Calu3 (cell line): ENCODE data around the gene CP. TPM values are rescaled to one million over a fixed set of nuclear protein-coding genes. Genes with fewer than 3 reads are reported as not detected.
A peak's percentile ranks its signal among the peaks of the same experiment; 100 is the strongest.
"Not testable (repeated sequence)": the region's sequence is repeated elsewhere in the genome, so short reads cannot be mapped to it uniquely, and the experiment has no call there.

ENCODE experiments used
- BruUV-seq: library from RNA; stranded (reverse); fragments of 400-500 nt; replicated peaks from 2 replicates; lab custom pipeline; 2021; lab: Mats Ljungman, UMichigan
- CTCF ChIA-PET: fragments of 300-600 bp; sonication (Branson Sonifier 250); formaldehyde crosslinking; loops from one replicate; lab custom pipeline; 2022; ENCODE audit warnings: antibody characterized with exemption; lab: Charles Lee
- DNase-seq: peaks from one replicate; pipeline ENCODE4 v3.0.0; 2022
- H3K27ac Mint-ChIP-seq: one replicate; pipeline ENCODE4 v1.8.0; 2022; ENCODE audit warnings: mixed read lengths; ENCODE audit not compliant: unreplicated experiment
- H3K27me3 Mint-ChIP-seq: one replicate; pipeline ENCODE4 v1.8.0; 2022; ENCODE audit warnings: mixed read lengths; ENCODE audit not compliant: unreplicated experiment
- H3K36me3 Mint-ChIP-seq: one replicate; pipeline ENCODE4 v1.8.0; 2022; ENCODE audit warnings: mild to moderate bottlenecking, moderate library complexity, mixed read lengths; ENCODE audit not compliant: insufficient read depth, unreplicated experiment
- H3K4me1 Mint-ChIP-seq: one replicate; pipeline ENCODE4 v1.8.0; 2022; ENCODE audit warnings: mild to moderate bottlenecking, low read depth, mixed read lengths; ENCODE audit not compliant: unreplicated experiment
- H3K4me3 Mint-ChIP-seq: one replicate; pipeline ENCODE4 v1.8.0; 2022; ENCODE audit warnings: mild to moderate bottlenecking, low read depth, moderate library complexity, mixed read lengths; ENCODE audit not compliant: unreplicated experiment
- H3K9me3 Mint-ChIP-seq: one replicate; pipeline ENCODE4 v1.8.0; 2022; ENCODE audit warnings: low read depth, mixed read lengths; ENCODE audit not compliant: unreplicated experiment
- intact Hi-C: fragments of 100-400 bp; cut with micrococcal nuclease; formaldehyde crosslinking; loops from one replicate; pipeline ENCODE4 v1.10.0; 2022; ENCODE audit not compliant: unreplicated experiment
- total RNA-seq: library from RNA; stranded (reverse); gene quantifications from 2 replicates; pipeline ENCODE4 v1.2.3, GENCODE V29; 2022
- TF ChIP-seq, protein P1 (sequence below): fragments of 200-600 bp; IDR thresholded peaks from one replicate; pipeline ENCODE4 v1.8.0; 2022; ENCODE audit warnings: antibody characterized with exemption; ENCODE audit not compliant: unreplicated experiment

Gene CP
- total RNA-seq, 1 experiment from 2014 or later, result 5.4 TPM

DNA sequence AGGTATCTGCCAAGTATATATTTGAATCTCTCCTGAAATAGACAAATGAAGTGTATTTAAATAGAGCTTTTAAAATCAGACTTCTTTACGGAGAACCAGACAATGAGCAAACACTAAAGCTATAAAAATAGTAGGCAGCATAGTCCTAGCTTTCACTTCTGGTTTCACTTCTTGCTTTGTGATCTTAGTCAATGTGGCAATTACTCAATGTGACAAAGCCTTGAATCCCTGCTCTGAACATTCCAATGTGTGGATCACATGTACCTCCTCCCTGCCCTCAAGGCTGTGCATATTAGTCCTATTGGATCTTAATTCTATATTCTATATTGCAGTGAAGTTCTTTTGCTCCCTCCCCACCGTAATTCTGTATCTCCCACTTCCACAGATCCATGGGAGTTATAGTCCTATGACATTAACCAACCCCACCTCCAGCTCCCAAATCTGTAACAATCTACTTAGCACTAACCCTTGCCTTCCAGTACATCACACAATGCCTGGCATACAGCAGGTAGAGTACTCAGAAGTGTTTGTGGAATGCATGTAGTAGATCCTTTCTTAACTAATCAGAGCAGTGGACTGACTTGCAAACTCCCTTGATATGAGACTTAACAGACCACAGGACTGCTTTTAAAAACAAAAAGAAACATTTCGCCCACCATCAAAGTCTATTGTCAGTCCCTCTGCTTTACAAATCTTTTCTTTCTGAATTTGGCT, 24.3 kb upstream of the CP start:
- Mint-ChIP-seq H3K4me3 (peak overlapping the region; percentile 14), H3K27me3 (no peaks in the 10 kb centered on the region), H3K9me3 (no peaks in the 10 kb centered on the region), H3K27ac (peak overlapping the region; percentile 36), H3K36me3 (no peaks in the 10 kb centered on the region), H3K4me1 (peaks cover 28% of the 10 kb centered on the region)
- CTCF ChIA-PET, result interaction anchor here (0.7 to 1.5 kb wide), 8 partner anchors 10 to 114 kb away, joined by 3 to 4 read pairs (median 3); no protein-coding TSS in a partner anchor
- intact Hi-C loops, result no loop called here
- DNase-seq, result peak; percentile 12
- TF ChIP-seq, protein P1, sequence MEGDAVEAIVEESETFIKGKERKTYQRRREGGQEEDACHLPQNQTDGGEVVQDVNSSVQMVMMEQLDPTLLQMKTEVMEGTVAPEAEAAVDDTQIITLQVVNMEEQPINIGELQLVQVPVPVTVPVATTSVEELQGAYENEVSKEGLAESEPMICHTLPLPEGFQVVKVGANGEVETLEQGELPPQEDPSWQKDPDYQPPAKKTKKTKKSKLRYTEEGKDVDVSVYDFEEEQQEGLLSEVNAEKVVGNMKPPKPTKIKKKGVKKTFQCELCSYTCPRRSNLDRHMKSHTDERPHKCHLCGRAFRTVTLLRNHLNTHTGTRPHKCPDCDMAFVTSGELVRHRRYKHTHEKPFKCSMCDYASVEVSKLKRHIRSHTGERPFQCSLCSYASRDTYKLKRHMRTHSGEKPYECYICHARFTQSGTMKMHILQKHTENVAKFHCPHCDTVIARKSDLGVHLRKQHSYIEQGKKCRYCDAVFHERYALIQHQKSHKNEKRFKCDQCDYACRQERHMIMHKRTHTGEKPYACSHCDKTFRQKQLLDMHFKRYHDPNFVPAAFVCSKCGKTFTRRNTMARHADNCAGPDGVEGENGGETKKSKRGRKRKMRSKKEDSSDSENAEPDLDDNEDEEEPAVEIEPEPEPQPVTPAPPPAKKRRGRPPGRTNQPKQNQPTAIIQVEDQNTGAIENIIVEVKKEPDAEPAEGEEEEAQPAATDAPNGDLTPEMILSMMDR, result no peak
- no TSS peak for BruUV-seq

DNA sequence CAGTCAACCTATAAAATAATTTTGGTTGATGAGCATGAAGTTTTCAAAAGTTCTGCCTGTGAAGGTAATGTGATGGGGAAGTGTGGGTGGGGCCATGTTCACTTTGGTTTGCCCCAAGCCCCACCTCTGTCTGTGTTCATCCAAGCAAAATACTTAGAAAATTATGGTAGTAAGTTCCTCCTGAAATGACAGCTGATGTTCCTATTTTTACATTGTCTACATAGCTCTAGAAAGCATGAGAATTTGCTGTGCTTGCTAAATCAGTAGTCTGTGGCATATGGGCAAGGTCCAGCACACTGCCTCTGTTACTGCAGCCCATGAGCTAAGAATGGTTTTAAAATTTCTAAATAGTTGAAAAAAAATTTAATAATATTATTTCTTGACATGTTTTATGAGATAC, 21.9 kb upstream of the CP start:
- TF ChIP-seq, protein P1, result no peak
- Mint-ChIP-seq H3K27ac (no peak overlapping the region), H3K4me1 (peaks cover 27% of the 10 kb centered on the region), H3K36me3 (no peaks in the 10 kb centered on the region), H3K4me3 (no peak overlapping the region), H3K27me3 (no peaks in the 10 kb centered on the region), H3K9me3 (no peaks in the 10 kb centered on the region)
- BruUV-seq, result no TSS peak
- intact Hi-C loops, result no loop called here
- no peak for DNase-seq
- CTCF ChIA-PET, result no interaction called here

GRCh38 chr3:149239357-149239936, 17.8 kb upstream of the CP start:
- Mint-ChIP-seq H3K36me3 (no peaks in the 10 kb centered on the region), H3K4me1 (peaks cover 41% of the 10 kb centered on the region), H3K4me3 (no peak overlapping the region), H3K27me3 (no peaks in the 10 kb centered on the region), H3K27ac (no peak overlapping the region), H3K9me3 (no peaks in the 10 kb centered on the region)
- intact Hi-C loops, result no loop called here
- TF ChIP-seq, protein P1, result no peak
- CTCF ChIA-PET, result no interaction called here
- BruUV-seq, result no TSS peak
- DNase-seq, result no peak

DNA sequence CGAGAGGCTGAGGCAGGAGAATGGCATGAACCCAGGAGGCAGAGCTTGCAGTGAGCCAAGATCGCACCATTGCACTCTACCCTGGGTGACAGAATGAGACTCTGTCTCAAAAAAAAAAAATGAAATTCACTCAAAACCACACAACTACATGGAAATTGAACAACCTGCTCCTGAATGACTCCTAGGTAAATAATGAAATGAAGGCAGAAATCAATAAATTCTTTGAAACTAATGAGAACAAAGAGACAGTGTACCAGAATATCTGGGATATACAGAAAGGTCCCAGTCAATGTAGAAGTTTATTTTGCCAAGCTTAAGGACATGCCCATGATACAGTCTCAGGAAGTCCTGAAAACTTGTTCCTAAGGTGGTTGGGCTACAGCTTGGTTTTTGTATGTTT, 16.6 kb upstream of the CP start:
- not testable (repeated sequence) for BruUV-seq, H3K4me3 Mint-ChIP-seq
- CTCF ChIA-PET, result interaction anchor here (0.6 to 0.7 kb wide), 2 partner anchors 47 to 109 kb away, joined by 4 read pairs; no protein-coding TSS in a partner anchor

More for the DNA sequence above, 16.6 kb upstream of the CP start:
- intact Hi-C loops, H3K27me3 Mint-ChIP-seq, H3K36me3 Mint-ChIP-seq, DNase-seq, H3K9me3 Mint-ChIP-seq: not testable (repeated sequence)
- peak overlapping the region; percentile 8 for H3K27ac Mint-ChIP-seq
- peaks cover 43% of the 10 kb centered on the region for H3K4me1 Mint-ChIP-seq
